ENCODE measurements around the gene NOPCHAP1. TPM values are rescaled to one million over a fixed set of nuclear protein-coding genes. Genes with fewer than 3 reads are reported as not detected.

Gene NOPCHAP1
- total RNA-seq, 1 experiment from 2014 or later, result 33.3 TPM

DNA sequence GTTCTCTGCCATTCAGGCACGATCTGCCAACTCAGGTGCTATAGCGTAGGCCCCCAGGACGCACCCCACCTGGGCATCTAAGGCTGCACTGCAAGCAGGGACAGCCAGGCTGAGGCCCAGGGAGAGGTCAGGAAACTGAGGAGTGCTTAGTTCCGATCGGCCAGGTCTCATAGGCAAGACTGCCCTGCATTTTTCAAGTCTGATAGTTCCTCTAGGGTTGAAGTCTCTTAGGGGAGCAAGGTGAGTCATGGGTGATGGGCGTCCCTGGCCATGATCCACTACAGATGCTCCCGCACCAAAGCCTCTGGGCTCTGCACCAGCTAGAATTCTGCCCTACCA is 13.2 kb downstream of the NOPCHAP1 start:
- H3K27ac Mint-ChIP-seq (ENCODE audit: low read depth, unreplicated experiment), result no peak overlapping the region
- DNase-seq (ENCODE audit: unreplicated experiment), result no peak
- CTCF ChIA-PET, result no interaction called here
- H3K4me1 Mint-ChIP-seq (ENCODE audit: insufficient read depth, unreplicated experiment), result peaks cover 23% of the 10 kb centered on the region
- BruUV-seq (replicated peaks), result no TSS peak
- peaks cover 75% of the 10 kb centered on the region for H3K36me3 Mint-ChIP-seq (ENCODE audit: insufficient read depth, unreplicated experiment)
- no peaks in the 10 kb centered on the region for H3K27me3 Mint-ChIP-seq (ENCODE audit: insufficient read depth, unreplicated experiment)
- TF ChIP-seq, protein P1, sequence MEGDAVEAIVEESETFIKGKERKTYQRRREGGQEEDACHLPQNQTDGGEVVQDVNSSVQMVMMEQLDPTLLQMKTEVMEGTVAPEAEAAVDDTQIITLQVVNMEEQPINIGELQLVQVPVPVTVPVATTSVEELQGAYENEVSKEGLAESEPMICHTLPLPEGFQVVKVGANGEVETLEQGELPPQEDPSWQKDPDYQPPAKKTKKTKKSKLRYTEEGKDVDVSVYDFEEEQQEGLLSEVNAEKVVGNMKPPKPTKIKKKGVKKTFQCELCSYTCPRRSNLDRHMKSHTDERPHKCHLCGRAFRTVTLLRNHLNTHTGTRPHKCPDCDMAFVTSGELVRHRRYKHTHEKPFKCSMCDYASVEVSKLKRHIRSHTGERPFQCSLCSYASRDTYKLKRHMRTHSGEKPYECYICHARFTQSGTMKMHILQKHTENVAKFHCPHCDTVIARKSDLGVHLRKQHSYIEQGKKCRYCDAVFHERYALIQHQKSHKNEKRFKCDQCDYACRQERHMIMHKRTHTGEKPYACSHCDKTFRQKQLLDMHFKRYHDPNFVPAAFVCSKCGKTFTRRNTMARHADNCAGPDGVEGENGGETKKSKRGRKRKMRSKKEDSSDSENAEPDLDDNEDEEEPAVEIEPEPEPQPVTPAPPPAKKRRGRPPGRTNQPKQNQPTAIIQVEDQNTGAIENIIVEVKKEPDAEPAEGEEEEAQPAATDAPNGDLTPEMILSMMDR (IDR thresholded peaks at IDR 0.05; ENCODE audit: unreplicated experiment), result no peak
- H3K9me3 Mint-ChIP-seq (ENCODE audit: unreplicated experiment), result no peaks in the 10 kb centered on the region
- intact Hi-C loops (cut with micrococcal nuclease), result no loop called here
- no peak overlapping the region for H3K4me3 Mint-ChIP-seq (ENCODE audit: unreplicated experiment)
- POLR2A ChIA-PET, result no interaction called here

DNA sequence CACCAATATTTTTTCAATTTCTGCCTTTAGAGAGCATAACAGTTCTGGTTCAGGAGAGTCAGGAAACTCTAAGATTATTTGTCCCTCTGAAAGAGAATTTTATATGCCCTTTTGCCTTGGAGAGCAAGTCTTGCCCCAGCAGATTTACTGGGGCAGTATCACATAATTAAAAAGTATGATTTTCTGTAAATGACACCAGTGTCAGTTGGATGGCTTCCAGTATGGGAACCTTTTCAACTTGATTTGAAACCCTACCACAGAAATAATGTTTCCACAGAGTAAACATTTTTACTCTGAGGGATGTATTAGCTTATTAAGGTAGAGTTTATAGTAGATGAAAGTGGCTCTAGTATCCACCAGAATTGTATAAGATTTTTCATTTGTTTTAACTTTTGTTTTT is 15.4 kb downstream of the NOPCHAP1 start:
- DNase-seq (ENCODE audit: unreplicated experiment), result no peak
- no peak overlapping the region for H3K27ac Mint-ChIP-seq (ENCODE audit: low read depth, unreplicated experiment)
- H3K36me3 Mint-ChIP-seq (ENCODE audit: insufficient read depth, unreplicated experiment), result peaks cover 70% of the 10 kb centered on the region
- H3K4me1 Mint-ChIP-seq (ENCODE audit: insufficient read depth, unreplicated experiment), result peaks cover 22% of the 10 kb centered on the region
- intact Hi-C loops (cut with micrococcal nuclease), result no loop called here
- TF ChIP-seq, protein P1 (IDR thresholded peaks at IDR 0.05; ENCODE audit: unreplicated experiment), result no peak
- no peaks in the 10 kb centered on the region for H3K27me3 Mint-ChIP-seq (ENCODE audit: insufficient read depth, unreplicated experiment)
- POLR2A ChIA-PET, result no interaction called here
- no peak overlapping the region for H3K4me3 Mint-ChIP-seq (ENCODE audit: unreplicated experiment)
- BruUV-seq (replicated peaks), result no TSS peak
- H3K9me3 Mint-ChIP-seq (ENCODE audit: unreplicated experiment), result no peaks in the 10 kb centered on the region
- CTCF ChIA-PET, result no interaction called here

DNA sequence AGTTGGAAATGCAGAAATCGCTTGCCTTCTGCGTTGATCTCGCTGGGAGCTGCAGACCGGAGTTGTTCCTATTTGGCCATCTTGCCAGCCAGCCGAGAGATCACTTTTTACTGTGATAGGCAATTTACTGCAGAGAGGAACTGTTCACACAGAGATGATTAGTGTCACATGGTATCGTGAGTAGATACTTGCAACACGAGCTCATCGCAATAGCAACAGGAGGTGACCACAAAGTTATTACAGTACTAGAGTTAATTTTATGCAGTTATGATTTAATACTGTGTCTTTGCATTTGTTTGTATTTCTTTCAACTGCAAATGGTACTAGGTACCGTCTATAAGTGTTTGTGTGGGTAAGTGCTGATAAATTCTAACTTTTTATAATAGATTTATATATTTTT is 27.8 kb downstream of the NOPCHAP1 start:
- DNase-seq (ENCODE audit: unreplicated experiment), result peak; percentile 10
- ChIA-PET POLR2A (interaction anchor here (0.7 kb wide), 1 partner anchor 885 kb away, joined by 3 read pairs; no protein-coding TSS in a partner anchor), CTCF (interaction anchor here (0.6 to 0.7 kb wide), 2 partner anchors 314 to 386 kb away, joined by 3 to 6 read pairs; no protein-coding TSS in a partner anchor)
- H3K4me1 Mint-ChIP-seq (ENCODE audit: insufficient read depth, unreplicated experiment), result no peaks in the 10 kb centered on the region
- H3K36me3 Mint-ChIP-seq (ENCODE audit: insufficient read depth, unreplicated experiment), result peaks cover 44% of the 10 kb centered on the region
- no peaks in the 10 kb centered on the region for H3K27me3 Mint-ChIP-seq (ENCODE audit: insufficient read depth, unreplicated experiment)
- TF ChIP-seq, protein P1 (IDR thresholded peaks at IDR 0.05; ENCODE audit: unreplicated experiment), result no peak
- no peak overlapping the region for H3K27ac Mint-ChIP-seq (ENCODE audit: low read depth, unreplicated experiment)
- intact Hi-C loops (cut with micrococcal nuclease), result no loop called here
- H3K4me3 Mint-ChIP-seq (ENCODE audit: unreplicated experiment), result no peak overlapping the region
- peaks cover 26% of the 10 kb centered on the region for H3K9me3 Mint-ChIP-seq (ENCODE audit: unreplicated experiment)
- no TSS peak for BruUV-seq (replicated peaks)

DNA sequence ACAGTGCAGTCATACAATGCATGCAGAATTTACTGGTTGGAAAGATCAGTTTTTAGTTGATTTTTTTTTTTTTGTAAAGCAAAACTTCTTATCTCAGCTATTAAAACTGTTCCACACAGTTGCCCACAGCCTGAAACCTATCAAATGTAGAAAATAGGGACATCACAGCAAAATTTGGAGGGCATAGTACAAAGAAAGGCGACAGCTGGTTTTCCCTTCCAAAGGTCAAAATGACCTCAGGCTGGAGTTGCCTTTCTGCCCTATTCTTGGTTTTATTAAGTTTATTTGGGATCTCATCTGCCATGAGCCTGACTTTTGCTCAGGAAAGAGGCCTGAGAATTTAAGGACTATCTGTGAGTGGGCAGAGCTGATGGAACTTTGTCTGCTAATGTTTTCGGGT is 28.5 kb downstream of the NOPCHAP1 start:
- H3K27me3 Mint-ChIP-seq (ENCODE audit: insufficient read depth, unreplicated experiment), result no peaks in the 10 kb centered on the region
- TF ChIP-seq, protein P1 (IDR thresholded peaks at IDR 0.05; ENCODE audit: unreplicated experiment), result no peak
- POLR2A ChIA-PET, result interaction anchor here (0.6 to 1.8 kb wide), 2 partner anchors 11 to 348 kb away, joined by 3 read pairs; no protein-coding TSS in a partner anchor
- no peak overlapping the region for H3K27ac Mint-ChIP-seq (ENCODE audit: low read depth, unreplicated experiment)
- peaks cover 26% of the 10 kb centered on the region for H3K9me3 Mint-ChIP-seq (ENCODE audit: unreplicated experiment)
- H3K4me1 Mint-ChIP-seq (ENCODE audit: insufficient read depth, unreplicated experiment), result no peaks in the 10 kb centered on the region
- CTCF ChIA-PET, result interaction anchor here (0.6 to 0.7 kb wide), 2 partner anchors 42 to 315 kb away, joined by 4 to 6 read pairs; no protein-coding TSS in a partner anchor
- no peak for DNase-seq (ENCODE audit: unreplicated experiment)
- no peak overlapping the region for H3K4me3 Mint-ChIP-seq (ENCODE audit: unreplicated experiment)
- H3K36me3 Mint-ChIP-seq (ENCODE audit: insufficient read depth, unreplicated experiment), result peaks cover 50% of the 10 kb centered on the region
- intact Hi-C loops (cut with micrococcal nuclease), result no loop called here
- BruUV-seq (replicated peaks), result no TSS peak

All from MCF 10A (cell line).